ENCODE measurements around the gene PIK3AP1. TPM values are rescaled to one million over a fixed set of nuclear protein-coding genes. Genes with fewer than 3 reads are reported as not detected.
"Not testable (repeated sequence)": the region's sequence is repeated elsewhere in the genome, so short reads cannot be mapped to it uniquely, and the experiment has no call there.

PIK3AP1 gene
- total RNA-seq, 1 donor from 2014 or later, result 1.3 TPM

- no peaks in the 10 kb centered on the region for H3K9me3 Mint-ChIP-seq
- H3K4me1 Mint-ChIP-seq, result no peaks in the 10 kb centered on the region
- TF ChIP-seq CTCF (conservative IDR thresholded peaks at IDR 0.05), result no peak
- DNase-seq (ENCODE audit: low read depth, low spot score), result no peak
- no peak overlapping the region for H3K4me3 Mint-ChIP-seq
- no peaks in the 10 kb centered on the region for H3K36me3 Mint-ChIP-seq (ENCODE audit: low read depth)
- H3K27me3 Mint-ChIP-seq (ENCODE audit: low read depth), result no peaks in the 10 kb centered on the region
- H3K27ac Mint-ChIP-seq (ENCODE audit: unreplicated experiment), result no peak overlapping the region
Observed at GRCh38 chr10:96740579-96741281, 20.4 kb upstream of the PIK3AP1 start.

GRCh38 chr10:96740141-96740540, 19.8 kb upstream of the PIK3AP1 start:
- no peak overlapping the region for H3K27ac Mint-ChIP-seq (ENCODE audit: unreplicated experiment)
- no peaks in the 10 kb centered on the region for H3K9me3 Mint-ChIP-seq
- H3K4me1 Mint-ChIP-seq, result no peaks in the 10 kb centered on the region
- H3K27me3 Mint-ChIP-seq (ENCODE audit: low read depth), result no peaks in the 10 kb centered on the region
- H3K4me3 Mint-ChIP-seq, result no peak overlapping the region
- TF ChIP-seq CTCF (conservative IDR thresholded peaks at IDR 0.05), result no peak
- no peaks in the 10 kb centered on the region for H3K36me3 Mint-ChIP-seq (ENCODE audit: low read depth)
- no peak for DNase-seq (ENCODE audit: low read depth, low spot score)

- H3K27me3 Mint-ChIP-seq (ENCODE audit: low read depth); H3K4me3 Mint-ChIP-seq; H3K27ac Mint-ChIP-seq (ENCODE audit: unreplicated experiment); H3K4me1 Mint-ChIP-seq; H3K36me3 Mint-ChIP-seq (ENCODE audit: low read depth); DNase-seq (ENCODE audit: low read depth, low spot score); H3K9me3 Mint-ChIP-seq: not testable (repeated sequence)
Observed at GRCh38 chr10:96737307-96737902, 17.1 kb upstream of the PIK3AP1 start.

GRCh38 chr10:96724621-96725020, 4.3 kb upstream of the PIK3AP1 start:
- H3K27me3 Mint-ChIP-seq (ENCODE audit: low read depth), result peaks cover 10% of the 10 kb centered on the region
- H3K9me3 Mint-ChIP-seq, result no peaks in the 10 kb centered on the region
- peaks cover 10% of the 10 kb centered on the region for H3K4me1 Mint-ChIP-seq
- TF ChIP-seq CTCF (conservative IDR thresholded peaks at IDR 0.05), result no peak
- no peak overlapping the region for H3K4me3 Mint-ChIP-seq
- H3K27ac Mint-ChIP-seq (ENCODE audit: unreplicated experiment), result no peak overlapping the region
- H3K36me3 Mint-ChIP-seq (ENCODE audit: low read depth), result no peaks in the 10 kb centered on the region
- no peak for DNase-seq (ENCODE audit: low read depth, low spot score)

- peaks cover 12% of the 10 kb centered on the region for H3K4me1 Mint-ChIP-seq
- H3K9me3 Mint-ChIP-seq, result no peaks in the 10 kb centered on the region
- H3K27me3 Mint-ChIP-seq (ENCODE audit: low read depth), result peaks cover 21% of the 10 kb centered on the region
- TF ChIP-seq CTCF (conservative IDR thresholded peaks at IDR 0.05), result no peak
- H3K36me3 Mint-ChIP-seq (ENCODE audit: low read depth), result no peaks in the 10 kb centered on the region
- H3K27ac Mint-ChIP-seq (ENCODE audit: unreplicated experiment), result no peak overlapping the region
- H3K4me3 Mint-ChIP-seq, result peak overlapping the region; percentile 86
- DNase-seq (ENCODE audit: low read depth, low spot score), result no peak
Observed at GRCh38 chr10:96721207-96721572, 876 bp upstream of the PIK3AP1 start.

- H3K4me3 Mint-ChIP-seq, result peak overlapping the region; percentile 96
- H3K36me3 Mint-ChIP-seq (ENCODE audit: low read depth), result no peaks in the 10 kb centered on the region
- H3K27me3 Mint-ChIP-seq (ENCODE audit: low read depth), result peaks cover 21% of the 10 kb centered on the region
- H3K9me3 Mint-ChIP-seq, result no peaks in the 10 kb centered on the region
- TF ChIP-seq CTCF (conservative IDR thresholded peaks at IDR 0.05), result peak; percentile 57
- H3K27ac Mint-ChIP-seq (ENCODE audit: unreplicated experiment), result peak overlapping the region; percentile 92
- H3K4me1 Mint-ChIP-seq, result peaks cover 12% of the 10 kb centered on the region
- DNase-seq (ENCODE audit: low read depth, low spot score), result peak; percentile 52
Observed at GRCh38 chr10:96719850-96720421, 378 bp downstream of the PIK3AP1 start.
